ENCODE data around the gene HLA-DQB1. TPM values are rescaled to one million over a fixed set of nuclear protein-coding genes. Genes with fewer than 3 reads are reported as not detected.
"Not testable (repeated sequence)": the region's sequence is repeated elsewhere in the genome, so short reads cannot be mapped to it uniquely, and the experiment has no call there.

HLA-DQB1 gene
- total RNA-seq, 1 donor = not detected

GRCh38 chr6:32643904-32644303 lies 22.6 kb downstream of the HLA-DQB1 start:
- DNase-seq (ENCODE audit: low read depth) = no peak
- TF ChIP-seq, protein P1, sequence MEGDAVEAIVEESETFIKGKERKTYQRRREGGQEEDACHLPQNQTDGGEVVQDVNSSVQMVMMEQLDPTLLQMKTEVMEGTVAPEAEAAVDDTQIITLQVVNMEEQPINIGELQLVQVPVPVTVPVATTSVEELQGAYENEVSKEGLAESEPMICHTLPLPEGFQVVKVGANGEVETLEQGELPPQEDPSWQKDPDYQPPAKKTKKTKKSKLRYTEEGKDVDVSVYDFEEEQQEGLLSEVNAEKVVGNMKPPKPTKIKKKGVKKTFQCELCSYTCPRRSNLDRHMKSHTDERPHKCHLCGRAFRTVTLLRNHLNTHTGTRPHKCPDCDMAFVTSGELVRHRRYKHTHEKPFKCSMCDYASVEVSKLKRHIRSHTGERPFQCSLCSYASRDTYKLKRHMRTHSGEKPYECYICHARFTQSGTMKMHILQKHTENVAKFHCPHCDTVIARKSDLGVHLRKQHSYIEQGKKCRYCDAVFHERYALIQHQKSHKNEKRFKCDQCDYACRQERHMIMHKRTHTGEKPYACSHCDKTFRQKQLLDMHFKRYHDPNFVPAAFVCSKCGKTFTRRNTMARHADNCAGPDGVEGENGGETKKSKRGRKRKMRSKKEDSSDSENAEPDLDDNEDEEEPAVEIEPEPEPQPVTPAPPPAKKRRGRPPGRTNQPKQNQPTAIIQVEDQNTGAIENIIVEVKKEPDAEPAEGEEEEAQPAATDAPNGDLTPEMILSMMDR (IDR thresholded peaks at IDR 0.05; ENCODE audit: insufficient read depth, low read depth, low read length) = no peak
- H3K4me3 ChIP-seq (ENCODE audit: low read depth, low read length) = no peak overlapping the region

- DNase-seq (ENCODE audit: low read depth) = no peak
- no peak overlapping the region for H3K4me3 ChIP-seq (ENCODE audit: low read depth, low read length)
- TF ChIP-seq, protein P1 (IDR thresholded peaks at IDR 0.05; ENCODE audit: insufficient read depth, low read depth, low read length) = no peak
Observed at GRCh38 chr6:32642720-32643106, 23.7 kb downstream of the HLA-DQB1 start.

- H3K4me3 ChIP-seq (ENCODE audit: low read depth, low read length); DNase-seq (ENCODE audit: low read depth): not testable (repeated sequence)
Observed at GRCh38 chr6:32641785-32642719, 24.4 kb downstream of the HLA-DQB1 start.

GRCh38 chr6:32641122-32641521 lies 25.3 kb downstream of the HLA-DQB1 start:
- DNase-seq (ENCODE audit: low read depth) = no peak
- TF ChIP-seq, protein P1 (IDR thresholded peaks at IDR 0.05; ENCODE audit: insufficient read depth, low read depth, low read length) = no peak
- no peak overlapping the region for H3K4me3 ChIP-seq (ENCODE audit: low read depth, low read length)

DNA sequence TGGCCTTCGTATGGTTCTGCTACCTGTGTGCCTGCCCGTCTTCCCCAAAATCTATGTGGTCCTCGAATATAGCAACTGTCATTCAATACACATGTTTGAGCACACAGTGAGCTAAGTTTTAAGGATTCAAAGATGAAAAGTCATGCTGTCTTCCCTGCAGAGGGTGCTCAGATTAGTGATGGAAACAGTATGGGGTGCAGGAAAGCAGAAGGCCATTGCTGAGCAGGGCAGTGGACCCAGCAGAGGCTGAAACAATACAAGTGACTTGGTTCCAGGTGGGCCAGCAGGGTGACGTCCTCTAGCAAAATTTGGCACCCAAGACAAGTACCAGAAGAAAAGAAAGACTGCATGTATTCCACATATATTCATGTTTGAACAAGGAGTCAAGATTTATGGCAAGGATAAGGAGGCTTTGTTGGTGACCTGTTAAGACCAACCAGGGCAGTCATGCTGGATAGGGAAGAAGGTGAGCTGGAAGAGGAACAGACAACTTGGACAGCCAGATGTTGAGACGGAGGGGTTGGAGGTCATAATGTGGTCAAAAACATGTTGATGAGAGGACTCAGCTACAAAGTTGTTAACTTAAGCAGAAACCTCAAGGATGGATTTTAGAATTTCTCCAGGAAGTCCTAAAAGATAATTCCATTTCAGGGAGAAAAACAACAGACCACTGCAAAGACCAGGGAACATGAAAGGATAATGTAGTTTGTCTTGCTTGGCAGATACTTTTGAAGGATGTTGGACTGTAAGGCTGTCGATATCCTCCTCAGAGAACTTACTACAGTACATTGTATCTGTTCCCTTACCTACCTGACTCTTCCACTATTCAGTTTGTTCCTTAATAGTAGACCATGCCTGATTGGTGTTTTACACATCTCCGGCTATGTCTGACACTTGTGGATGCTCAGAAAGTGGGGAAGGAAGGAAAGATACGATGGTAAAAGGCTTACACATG lies 26.7 kb downstream of the HLA-DQB1 start:
- H3K4me3 ChIP-seq (ENCODE audit: low read depth, low read length) = no peak overlapping the region
- TF ChIP-seq, protein P1 (IDR thresholded peaks at IDR 0.05; ENCODE audit: insufficient read depth, low read depth, low read length) = no peak
- no peak for DNase-seq (ENCODE audit: low read depth)

DNA sequence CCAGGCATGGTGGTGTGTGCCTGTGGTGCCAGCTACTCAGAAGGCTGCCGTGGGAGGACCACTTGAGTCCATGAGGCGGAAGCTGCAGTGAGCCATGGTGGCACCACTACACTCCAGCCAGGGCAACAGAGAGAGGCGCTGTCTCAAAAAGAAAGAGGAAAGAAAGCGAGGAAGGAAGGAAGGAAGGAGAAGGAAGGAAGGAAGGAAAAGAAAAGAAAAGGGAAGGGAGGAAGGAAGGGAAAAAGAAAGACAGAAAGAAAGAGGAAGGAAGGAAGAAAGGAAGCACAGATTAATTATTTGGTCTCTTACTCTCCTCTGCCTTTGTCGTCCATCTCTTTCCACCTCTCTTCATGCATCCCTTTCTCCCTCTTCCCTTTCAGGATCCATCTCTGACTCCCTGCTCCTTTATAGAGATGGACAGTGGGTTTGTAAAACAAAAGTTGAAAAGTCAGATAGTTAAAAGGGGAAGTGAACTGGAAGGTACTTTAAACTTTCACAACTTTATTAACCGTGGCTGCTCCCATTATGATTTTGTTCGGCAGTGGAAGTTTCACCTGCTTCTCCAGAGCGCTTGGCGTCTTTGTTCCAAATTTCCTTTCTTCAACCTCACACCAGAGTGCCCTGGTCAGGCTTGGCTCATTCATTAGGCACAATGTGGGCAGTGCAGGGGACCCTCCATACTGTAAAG lies 27.8 kb downstream of the HLA-DQB1 start:
- TF ChIP-seq, protein P1 (IDR thresholded peaks at IDR 0.05; ENCODE audit: insufficient read depth, low read depth, low read length) = no peak
- no peak for DNase-seq (ENCODE audit: low read depth)
- no peak overlapping the region for H3K4me3 ChIP-seq (ENCODE audit: low read depth, low read length)

Data from fibroblast of villous mesenchyme (primary cell).